Measurements from ENCODE around the gene UBR4. TPM values are rescaled to one million over a fixed set of nuclear protein-coding genes. Genes with fewer than 3 reads are reported as not detected.

The UBR4 gene
- total RNA-seq, 4 donors from 2014 or later: 214 to 324 (median 272) TPM

- no peaks in the 10 kb centered on the region for H3K27me3 ChIP-seq
- no peaks in the 10 kb centered on the region for H3K9me3 ChIP-seq
- H3K27ac ChIP-seq: peak overlapping the region; percentile 3
- peaks cover 74% of the 10 kb centered on the region for H3K36me3 ChIP-seq
- TF ChIP-seq CTCF (IDR thresholded peaks at IDR 0.05) (no peak), POLR2A (IDR thresholded peaks at IDR 0.05) (no peak), EP300 (IDR thresholded peaks at IDR 0.05) (no peak), POLR2AphosphoS5 (IDR thresholded peaks at IDR 0.05) (no peak)
- WGBS: 86% methylated on average over 7 of the region's 7 CpGs
- no peak for DNase-seq (ENCODE audit: low spot score in 2 of 2)
- peaks cover 66% of the 10 kb centered on the region for H3K4me1 ChIP-seq
- H3K4me3 ChIP-seq: no peak overlapping the region
Observed at GRCh38 chr1:19083081-19083480, 127.0 kb downstream of the UBR4 start.

- no peaks in the 10 kb centered on the region for H3K9me3 ChIP-seq
- peaks cover 65% of the 10 kb centered on the region for H3K4me1 ChIP-seq
- peak overlapping the region; percentile 86 for H3K27ac ChIP-seq
- no peak for TF ChIP-seq CTCF (IDR thresholded peaks at IDR 0.05)
- no peak for TF ChIP-seq POLR2A (IDR thresholded peaks at IDR 0.05)
- TF ChIP-seq EP300 (IDR thresholded peaks at IDR 0.05): no peak
- no peak for TF ChIP-seq POLR2AphosphoS5 (IDR thresholded peaks at IDR 0.05)
- H3K27me3 ChIP-seq: no peaks in the 10 kb centered on the region
- H3K36me3 ChIP-seq: peaks cover 74% of the 10 kb centered on the region
- peak overlapping the region; percentile 43 for H3K4me3 ChIP-seq
- no peak for DNase-seq (ENCODE audit: low spot score in 2 of 2)
- WGBS: 34% methylated on average over 21 of the region's 21 CpGs
Observed at GRCh38 chr1:19081218-19081893, 128.7 kb downstream of the UBR4 start.

DNA sequence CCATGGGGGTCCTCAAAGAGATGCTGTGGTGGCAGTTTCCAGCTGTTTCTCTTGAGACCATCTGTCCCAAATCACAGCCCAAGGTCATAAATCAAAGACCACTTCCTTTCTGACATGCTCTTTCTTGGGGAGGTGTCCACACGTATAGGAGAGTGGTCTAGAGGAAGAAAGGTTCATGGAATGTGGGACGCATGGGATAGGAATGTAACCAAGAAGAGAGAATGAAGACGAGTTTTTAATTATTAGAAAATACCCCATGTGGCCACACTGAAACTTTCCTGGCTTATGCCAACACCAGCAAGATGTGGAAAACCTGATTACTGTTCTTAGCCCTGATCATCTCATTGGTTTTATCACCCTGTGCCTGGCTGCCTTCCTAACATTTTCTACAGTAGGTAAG is 129.3 kb downstream of the UBR4 start:
- peaks cover 66% of the 10 kb centered on the region for H3K4me1 ChIP-seq
- 51% methylated on average over 3 of the region's 3 CpGs for WGBS
- H3K27ac ChIP-seq: peak overlapping the region; percentile 86
- no peaks in the 10 kb centered on the region for H3K27me3 ChIP-seq
- peaks cover 74% of the 10 kb centered on the region for H3K36me3 ChIP-seq
- peak overlapping the region; percentile 43 for H3K4me3 ChIP-seq
- no peak for DNase-seq (ENCODE audit: low spot score in 2 of 2)
- no peaks in the 10 kb centered on the region for H3K9me3 ChIP-seq
- no peak for TF ChIP-seq EP300 (IDR thresholded peaks at IDR 0.05)
- no peak for TF ChIP-seq CTCF (IDR thresholded peaks at IDR 0.05)
- TF ChIP-seq POLR2AphosphoS5 (IDR thresholded peaks at IDR 0.05): no peak
- TF ChIP-seq POLR2A (IDR thresholded peaks at IDR 0.05): no peak

- DNase-seq (ENCODE audit: low spot score in 2 of 2): no peak
- H3K27ac ChIP-seq: peak overlapping the region; percentile 86
- no peaks in the 10 kb centered on the region for H3K27me3 ChIP-seq
- H3K36me3 ChIP-seq: peaks cover 74% of the 10 kb centered on the region
- peaks cover 75% of the 10 kb centered on the region for H3K4me1 ChIP-seq
- H3K4me3 ChIP-seq: peak overlapping the region; percentile 43
- TF ChIP-seq POLR2AphosphoS5 (IDR thresholded peaks at IDR 0.05) (no peak), CTCF (IDR thresholded peaks at IDR 0.05) (no peak), EP300 (IDR thresholded peaks at IDR 0.05) (no peak), POLR2A (IDR thresholded peaks at IDR 0.05) (no peak)
- WGBS: 67% methylated on average over 16 of the region's 16 CpGs
- H3K9me3 ChIP-seq: no peaks in the 10 kb centered on the region
Observed at GRCh38 chr1:19079541-19080472, 130.3 kb downstream of the UBR4 start.

DNA sequence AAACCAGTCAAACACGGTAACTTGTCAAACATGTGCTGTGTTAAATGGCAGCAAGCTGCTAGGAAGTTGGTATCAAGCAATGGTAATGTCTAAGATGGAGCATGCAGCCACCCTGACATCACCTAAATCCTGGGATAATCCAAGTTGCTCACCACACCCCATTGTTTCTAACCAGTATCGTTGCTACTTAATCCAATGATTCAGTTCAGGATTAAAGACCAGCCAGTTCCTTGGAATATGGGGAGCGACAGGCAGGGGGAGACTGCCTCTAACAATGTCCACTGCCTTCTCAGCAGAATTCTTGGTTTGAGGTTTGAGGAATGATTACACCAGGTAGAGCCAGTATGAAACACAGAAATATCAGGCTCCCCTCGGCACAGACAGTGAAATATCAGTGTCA is 131.5 kb downstream of the UBR4 start:
- WGBS: 53% methylated on average over 4 of the region's 4 CpGs
- DNase-seq (ENCODE audit: low spot score in 2 of 2): no peak
- peaks cover 87% of the 10 kb centered on the region for H3K4me1 ChIP-seq
- H3K27me3 ChIP-seq: no peaks in the 10 kb centered on the region
- H3K4me3 ChIP-seq: no peak overlapping the region
- H3K36me3 ChIP-seq: peaks cover 74% of the 10 kb centered on the region
- no peak for TF ChIP-seq POLR2A (IDR thresholded peaks at IDR 0.05)
- no peak for TF ChIP-seq POLR2AphosphoS5 (IDR thresholded peaks at IDR 0.05)
- TF ChIP-seq CTCF (IDR thresholded peaks at IDR 0.05): no peak
- H3K27ac ChIP-seq: no peak overlapping the region
- H3K9me3 ChIP-seq: no peaks in the 10 kb centered on the region

All from suprapubic skin (tissue), 4 donors.